ENCODE data around the gene YWHAH.

YWHAH gene

GRCh38 chr22:31970490-31971444, 26.4 kb downstream of the YWHAH start:
- H3K9me3 ChIP-seq (ENCODE audit: control insufficient read depth, insufficient read depth, low read depth, low read length): no peaks in the 10 kb centered on the region
- ChIA-PET CTCF (interaction anchor here (0.5 to 11.9 kb wide), 109 partner anchors 9 to 1615 kb away, joined by 3 to 309 read pairs (median 4); partner anchors contain the start of genes PISD and YWHAH), POLR2A (interaction anchor here (0.8 to 1.7 kb wide), 7 partner anchors 10 to 504 kb away, joined by 3 to 17 read pairs (median 6); partner anchors contain the start of genes DEPDC5, FBXO7, PISD and PRR14L)
- H3K27ac ChIP-seq (ENCODE audit: extremely low read depth, low read depth, low read length): no peak overlapping the region
- H3K4me3 ChIP-seq (ENCODE audit: low read depth, low read length): peak overlapping the region; percentile 47
- H3K36me3 ChIP-seq (ENCODE audit: control insufficient read depth in 2 of 2, insufficient read depth in 1 of 2, low read length in 2 of 2): no peaks in the 10 kb centered on the region
- no peaks in the 10 kb centered on the region for H3K4me1 ChIP-seq (ENCODE audit: control insufficient read depth, insufficient read depth, low read length)
- TF ChIP-seq ZNF366 (tag by site-specific recombination; conservative IDR thresholded peaks at IDR 0.05) (peak; percentile 70), YY1 (tag by site-specific recombination; IDR thresholded peaks at IDR 0.05) (no peak), HIC1 (tag by site-specific recombination; IDR thresholded peaks at IDR 0.05) (peak; percentile 62; the same call in 1 of the 2 replicates), BCL11A (tag by site-specific recombination; IDR thresholded peaks at IDR 0.05; ENCODE audit: low read depth) (0 out of 2 replicates have a peak, but pooled peaks have one; percentile 19), ZNF18 (tag by site-specific recombination; IDR thresholded peaks at IDR 0.05) (no peak), ZEB2 (tag by site-specific recombination; IDR thresholded peaks at IDR 0.05) (peak; percentile 72), ZFP69B (tag by site-specific recombination; IDR thresholded peaks at IDR 0.05) (no peak), ZNF610 (tag by site-specific recombination; IDR thresholded peaks at IDR 0.05; ENCODE audit: borderline replicate concordance) (peak; percentile 89; the same call in 1 of the 2 replicates), ZIC2 (tag by site-specific recombination; IDR thresholded peaks at IDR 0.05) (peak; percentile 63; the same call in 1 of the 2 replicates), PRDM1 (tag by site-specific recombination; IDR thresholded peaks at IDR 0.05) (peak; percentile 97), ZNF157 (tag by site-specific recombination; IDR thresholded peaks at IDR 0.05) (no peak), ZXDB (tag by site-specific recombination; IDR thresholded peaks at IDR 0.05) (peak; percentile 47; the same call in 1 of the 2 replicates), ZBTB21 (tag by site-specific recombination; IDR thresholded peaks at IDR 0.05) (peak; percentile 65; the same call in 1 of the 2 replicates), ZNF202 (tag by site-specific recombination; IDR thresholded peaks at IDR 0.05; ENCODE audit: borderline replicate concordance) (no peak), SCRT2 (tag by site-specific recombination; IDR thresholded peaks at IDR 0.05) (peak; percentile 88), GLI2 (tag by site-specific recombination; IDR thresholded peaks at IDR 0.05; ENCODE audit: borderline replicate concordance, low read depth) (no peak), ZNF623 (tag by site-specific recombination; IDR thresholded peaks at IDR 0.05) (no peak), ZFHX2 (tag by site-specific recombination; conservative IDR thresholded peaks at IDR 0.05) (peak; percentile 80), ZNF626 (tag by site-specific recombination; IDR thresholded peaks at IDR 0.05) (no peak), ZNF629 (tag by site-specific recombination; IDR thresholded peaks at IDR 0.05) (peak; percentile 48), INSM2 (tag by site-specific recombination; IDR thresholded peaks at IDR 0.05) (no peak), ZNF416 (tag by site-specific recombination; IDR thresholded peaks at IDR 0.05) (no peak), ZNF274 (IDR thresholded peaks at IDR 0.05; ENCODE audit: low read length) (no peak), ZNF274 (tag by site-specific recombination; IDR thresholded peaks at IDR 0.05; ENCODE audit: borderline replicate concordance) (no peak)
- TF ChIP-seq, protein P1, sequence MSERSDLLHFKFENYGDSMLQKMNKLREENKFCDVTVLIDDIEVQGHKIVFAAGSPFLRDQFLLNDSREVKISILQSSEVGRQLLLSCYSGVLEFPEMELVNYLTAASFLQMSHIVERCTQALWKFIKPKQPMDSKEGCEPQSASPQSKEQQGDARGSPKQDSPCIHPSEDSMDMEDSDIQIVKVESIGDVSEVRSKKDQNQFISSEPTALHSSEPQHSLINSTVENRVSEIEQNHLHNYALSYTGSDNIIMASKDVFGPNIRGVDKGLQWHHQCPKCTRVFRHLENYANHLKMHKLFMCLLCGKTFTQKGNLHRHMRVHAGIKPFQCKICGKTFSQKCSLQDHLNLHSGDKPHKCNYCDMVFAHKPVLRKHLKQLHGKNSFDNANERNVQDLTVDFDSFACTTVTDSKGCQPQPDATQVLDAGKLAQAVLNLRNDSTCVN (tag by site-specific recombination; optimal IDR thresholded peaks at IDR 0.05): peak; percentile 41
- TF ChIP-seq, protein P2, sequence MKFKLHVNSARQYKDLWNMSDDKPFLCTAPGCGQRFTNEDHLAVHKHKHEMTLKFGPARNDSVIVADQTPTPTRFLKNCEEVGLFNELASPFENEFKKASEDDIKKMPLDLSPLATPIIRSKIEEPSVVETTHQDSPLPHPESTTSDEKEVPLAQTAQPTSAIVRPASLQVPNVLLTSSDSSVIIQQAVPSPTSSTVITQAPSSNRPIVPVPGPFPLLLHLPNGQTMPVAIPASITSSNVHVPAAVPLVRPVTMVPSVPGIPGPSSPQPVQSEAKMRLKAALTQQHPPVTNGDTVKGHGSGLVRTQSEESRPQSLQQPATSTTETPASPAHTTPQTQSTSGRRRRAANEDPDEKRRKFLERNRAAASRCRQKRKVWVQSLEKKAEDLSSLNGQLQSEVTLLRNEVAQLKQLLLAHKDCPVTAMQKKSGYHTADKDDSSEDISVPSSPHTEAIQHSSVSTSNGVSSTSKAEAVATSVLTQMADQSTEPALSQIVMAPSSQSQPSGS (tag by site-specific recombination; IDR thresholded peaks at IDR 0.05; ENCODE audit: low read depth): no peak; the same call in 1 of the 2 replicates
- TF ChIP-seq, protein P3, sequence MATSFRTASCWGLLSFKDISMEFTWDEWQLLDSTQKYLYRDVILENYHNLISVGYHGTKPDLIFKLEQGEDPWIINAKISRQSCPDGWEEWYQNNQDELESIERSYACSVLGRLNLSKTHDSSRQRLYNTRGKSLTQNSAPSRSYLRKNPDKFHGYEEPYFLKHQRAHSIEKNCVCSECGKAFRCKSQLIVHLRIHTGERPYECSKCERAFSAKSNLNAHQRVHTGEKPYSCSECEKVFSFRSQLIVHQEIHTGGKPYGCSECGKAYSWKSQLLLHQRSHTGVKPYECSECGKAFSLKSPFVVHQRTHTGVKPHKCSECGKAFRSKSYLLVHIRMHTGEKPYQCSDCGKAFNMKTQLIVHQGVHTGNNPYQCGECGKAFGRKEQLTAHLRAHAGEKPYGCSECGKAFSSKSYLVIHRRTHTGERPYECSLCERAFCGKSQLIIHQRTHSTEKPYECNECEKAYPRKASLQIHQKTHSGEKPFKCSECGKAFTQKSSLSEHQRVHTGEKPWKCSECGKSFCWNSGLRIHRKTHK (tag by site-specific recombination; IDR thresholded peaks at IDR 0.05): no peak

All from HEK293 (cell line).